SU-DHL-6 (cell line): ENCODE results near the gene MEIS2.

Source experiments
- H2AFZ ChIP-seq: fragments of 200-600 bp; sonication (generic); 2 replicates; pipeline ENCODE4 v1.6.1; 2014; ENCODE audit warnings: low read depth, mild to moderate bottlenecking, moderate library complexity, mixed read lengths, antibody characterized with exemption, low read length; ENCODE audit not compliant: severe bottlenecking
- H3F3A ChIP-seq: fragments of 200-600 bp; shearing (Covaris generic); 2 replicates; pipeline ENCODE4 v1.6.0; 2016; ENCODE audit warnings: antibody characterized with exemption, mild to moderate bottlenecking; ENCODE audit not compliant: insufficient read depth
- H3K27ac ChIP-seq: fragments of 200-600 bp; sonication (generic); 2 replicates; pipeline ENCODE4 v1.5.1; 2016; ENCODE audit warnings: low read depth, mild to moderate bottlenecking, low read length, moderate library complexity, mixed read lengths
- H3K27me3 ChIP-seq: fragments of 200-600 bp; sonication (generic), shearing (Covaris generic); 2 replicates; pipeline ENCODE4 v1.6.0; 2014; ENCODE audit warnings: mild to moderate bottlenecking, low read length
- H3K36me3 ChIP-seq: fragments of 200-600 bp; sonication (generic); 2 replicates; pipeline ENCODE4 v1.6.1; 2014; ENCODE audit warnings: mild to moderate bottlenecking, low read length, mixed read lengths
- H3K4me2 ChIP-seq: fragments of 300-600, 200-600 bp; shearing (Covaris generic), sonication (generic); 2 replicates; pipeline ENCODE4 v1.6.0; 2014; ENCODE audit warnings: low read length, low read depth, mild to moderate bottlenecking; ENCODE audit not compliant: poor library complexity, severe bottlenecking
- H3K4me3 ChIP-seq: fragments of 200-600 bp; sonication (generic); 2 replicates; pipeline ENCODE4 v1.5.1; 2014; ENCODE audit warnings: antibody characterized with exemption, low read length, mild to moderate bottlenecking, mixed read lengths; ENCODE audit not compliant: insufficient read depth, poor library complexity, severe bottlenecking
- H3K79me2 ChIP-seq: fragments of 200-600 bp; sonication (generic); 2 replicates; pipeline ENCODE4 v1.6.1; 2014; ENCODE audit warnings: mild to moderate bottlenecking, low read length, moderate library complexity; ENCODE audit not compliant: insufficient read depth
- H3K9ac ChIP-seq: fragments of 200-600 bp; sonication (generic); 2 replicates; pipeline ENCODE4 v1.7.0; 2014; ENCODE audit warnings: mild to moderate bottlenecking, low read length
- H3K9me2 ChIP-seq: fragments of 200-600 bp; sonication (generic); replicated peaks from 2 replicates; pipeline ENCODE4 v1.6.1; 2014; ENCODE audit warnings: low read length; ENCODE audit not compliant: insufficient read depth
- H3K9me3 ChIP-seq: fragments of 200-600 bp; sonication (generic); 2 replicates; pipeline ENCODE4 v1.6.1; 2014; ENCODE audit warnings: low read length, mixed read lengths; ENCODE audit not compliant: insufficient read depth
- H4K20me1 ChIP-seq: fragments of 200-600 bp; sonication (generic); 2 replicates; pipeline ENCODE4 v1.6.1; 2014; ENCODE audit warnings: low read depth, mild to moderate bottlenecking, antibody characterized with exemption, low read length, moderate library complexity, mixed read lengths
- EZH2phosphoT487 ChIP-seq: fragments of 200-600 bp; sonication (generic), shearing (Covaris generic); conservative IDR thresholded peaks from 2 replicates; pipeline ENCODE4 v1.6.1; 2018; ENCODE audit warnings: mild to moderate bottlenecking, antibody characterized with exemption, low read length, moderate library complexity, mixed read lengths
- TF ChIP-seq, protein P1 (sequence below): fragments of 200-600 bp; sonication (generic); IDR thresholded peaks from one replicate; pipeline ENCODE4 v1.5.1; 2017; ENCODE audit warnings: antibody characterized with exemption, mild to moderate bottlenecking, low read length, moderate library complexity; ENCODE audit not compliant: insufficient read depth, poor library complexity, severe bottlenecking

Gene MEIS2

DNA sequence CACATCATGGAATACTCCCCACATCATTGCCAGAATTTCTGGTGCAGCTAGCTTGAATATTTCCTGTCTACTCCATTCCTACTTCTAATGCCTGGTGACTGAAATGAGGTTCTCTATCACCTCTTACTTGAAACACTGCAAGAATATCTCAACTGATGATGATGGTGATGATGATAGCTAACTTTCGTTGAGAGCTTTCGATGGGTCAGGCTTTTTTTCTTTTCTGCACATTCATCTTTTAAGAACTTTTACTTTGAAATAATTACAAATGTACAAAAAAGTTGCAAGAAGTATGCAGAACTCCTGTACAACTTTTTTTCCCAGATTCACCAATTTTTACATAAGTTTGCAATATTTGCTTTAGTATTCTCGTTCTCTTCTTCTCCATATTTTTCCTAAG is 233.5 kb downstream of the MEIS2 start:
- H3K4me3 ChIP-seq = no peak overlapping the region
- H3K9ac ChIP-seq = no peak overlapping the region
- no peak overlapping the region for H3K27ac ChIP-seq
- H3K4me2 ChIP-seq = no peak overlapping the region
- no peaks in the 10 kb centered on the region for H3K9me3 ChIP-seq
- H3K9me2 ChIP-seq = no peaks in the 10 kb centered on the region
- H3K79me2 ChIP-seq = no peaks in the 10 kb centered on the region
- no peaks in the 10 kb centered on the region for H3K36me3 ChIP-seq
- TF ChIP-seq, protein P1, sequence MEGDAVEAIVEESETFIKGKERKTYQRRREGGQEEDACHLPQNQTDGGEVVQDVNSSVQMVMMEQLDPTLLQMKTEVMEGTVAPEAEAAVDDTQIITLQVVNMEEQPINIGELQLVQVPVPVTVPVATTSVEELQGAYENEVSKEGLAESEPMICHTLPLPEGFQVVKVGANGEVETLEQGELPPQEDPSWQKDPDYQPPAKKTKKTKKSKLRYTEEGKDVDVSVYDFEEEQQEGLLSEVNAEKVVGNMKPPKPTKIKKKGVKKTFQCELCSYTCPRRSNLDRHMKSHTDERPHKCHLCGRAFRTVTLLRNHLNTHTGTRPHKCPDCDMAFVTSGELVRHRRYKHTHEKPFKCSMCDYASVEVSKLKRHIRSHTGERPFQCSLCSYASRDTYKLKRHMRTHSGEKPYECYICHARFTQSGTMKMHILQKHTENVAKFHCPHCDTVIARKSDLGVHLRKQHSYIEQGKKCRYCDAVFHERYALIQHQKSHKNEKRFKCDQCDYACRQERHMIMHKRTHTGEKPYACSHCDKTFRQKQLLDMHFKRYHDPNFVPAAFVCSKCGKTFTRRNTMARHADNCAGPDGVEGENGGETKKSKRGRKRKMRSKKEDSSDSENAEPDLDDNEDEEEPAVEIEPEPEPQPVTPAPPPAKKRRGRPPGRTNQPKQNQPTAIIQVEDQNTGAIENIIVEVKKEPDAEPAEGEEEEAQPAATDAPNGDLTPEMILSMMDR = no peak
- no peak for TF ChIP-seq EZH2phosphoT487
- no peak overlapping the region for H2AFZ ChIP-seq
- H4K20me1 ChIP-seq = no peaks in the 10 kb centered on the region
- no peaks in the 10 kb centered on the region for H3F3A ChIP-seq
- 0 out of 2 replicates have a peak, but pooled peaks cover 1% of the 10 kb centered on the region for H3K27me3 ChIP-seq

DNA sequence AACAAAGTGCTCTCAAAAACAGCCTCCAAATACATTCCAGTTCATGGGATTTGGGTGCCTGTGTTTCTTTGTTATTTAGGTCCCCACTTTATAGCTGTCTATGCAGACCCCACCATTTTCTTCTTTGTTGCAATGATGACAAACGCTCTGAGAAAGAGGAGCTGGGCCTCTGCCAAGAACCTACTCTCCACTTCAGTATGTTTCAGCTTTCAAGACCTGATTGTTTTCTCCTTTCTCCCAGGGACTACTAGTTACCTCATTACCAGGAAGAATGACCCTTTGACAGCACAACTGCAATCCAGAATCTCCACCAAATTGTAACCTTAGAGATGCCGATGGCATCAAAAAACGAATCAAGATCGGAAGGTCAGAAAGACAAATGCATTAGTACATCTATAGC is 236.8 kb downstream of the MEIS2 start:
- no peaks in the 10 kb centered on the region for H4K20me1 ChIP-seq
- no peak overlapping the region for H2AFZ ChIP-seq
- no peak overlapping the region for H3K27ac ChIP-seq
- TF ChIP-seq, protein P1 = no peak
- no peak for TF ChIP-seq EZH2phosphoT487
- H3K79me2 ChIP-seq = no peaks in the 10 kb centered on the region
- H3K4me2 ChIP-seq = no peak overlapping the region
- no peaks in the 10 kb centered on the region for H3K9me3 ChIP-seq
- H3K27me3 ChIP-seq = 0 out of 2 replicates have a peak, but pooled peaks cover 2% of the 10 kb centered on the region
- no peaks in the 10 kb centered on the region for H3F3A ChIP-seq
- H3K9me2 ChIP-seq = no peaks in the 10 kb centered on the region
- H3K9ac ChIP-seq = no peak overlapping the region
- no peak overlapping the region for H3K4me3 ChIP-seq
- no peaks in the 10 kb centered on the region for H3K36me3 ChIP-seq

DNA sequence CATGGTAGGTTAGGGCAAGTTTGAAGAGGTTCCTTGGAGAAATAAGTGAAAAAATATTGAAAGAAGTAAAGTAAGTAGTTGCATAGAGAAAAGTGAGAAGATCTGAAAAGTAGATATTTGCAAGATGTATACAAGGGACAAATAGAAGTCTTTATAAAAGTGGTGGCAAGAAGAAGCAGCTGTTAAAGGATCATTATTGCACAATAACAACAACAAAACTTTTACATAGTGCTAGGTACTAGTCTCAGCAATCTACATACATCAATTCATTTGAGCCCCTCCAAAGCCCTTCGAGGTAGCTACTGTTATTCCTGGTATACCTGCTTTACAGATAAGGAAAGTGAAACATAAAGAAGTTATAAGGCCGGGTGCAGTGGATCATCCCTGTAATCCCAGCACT is 239.6 kb downstream of the MEIS2 start:
- TF ChIP-seq, protein P1 = no peak
- TF ChIP-seq EZH2phosphoT487 = no peak
- H3K27me3 ChIP-seq = 0 out of 2 replicates have a peak, but pooled peaks cover 2% of the 10 kb centered on the region
- no peak overlapping the region for H3K9ac ChIP-seq
- no peaks in the 10 kb centered on the region for H3K9me3 ChIP-seq
- H2AFZ ChIP-seq = no peak overlapping the region
- H4K20me1 ChIP-seq = no peaks in the 10 kb centered on the region
- no peaks in the 10 kb centered on the region for H3K79me2 ChIP-seq
- H3K27ac ChIP-seq = no peak overlapping the region
- no peaks in the 10 kb centered on the region for H3F3A ChIP-seq
- H3K9me2 ChIP-seq = no peaks in the 10 kb centered on the region
- no peak overlapping the region for H3K4me3 ChIP-seq
- H3K36me3 ChIP-seq = no peaks in the 10 kb centered on the region
- no peak overlapping the region for H3K4me2 ChIP-seq
